WTC11 (cell line): Measurements from ENCODE around the gene HSPA4. TPM values are rescaled to one million over a fixed set of nuclear protein-coding genes. Genes with fewer than 3 reads are reported as not detected.

Experiments used
- ATAC-seq: fragments of 200-7000 bp; cut with Tn5 transposase; 2 replicates; pipeline ENCODE4 v1.10.0; 2021; ENCODE audit warnings: mild to moderate bottlenecking, moderate library complexity
- CTCF ChIA-PET: fragments of 300-600 bp; sonication (Branson Sonifier 250); formaldehyde crosslinking; loops from one replicate; lab custom pipeline; 2021; ENCODE audit warnings: antibody characterized with exemption; lab: Charles Lee
- POLR2A ChIA-PET: fragments of 350-600 bp; sonication (Branson Sonifier 250); formaldehyde crosslinking; loops from one replicate; lab custom pipeline; 2021; ENCODE audit warnings: antibody characterized with exemption; lab: Charles Lee
- DNase-seq: peaks from one replicate; pipeline ENCODE4 v3.0.0; 2021; ENCODE audit warnings: low spot score
- H3K27ac Mint-ChIP-seq: 2 replicates; pipeline ENCODE4 v1.8.0; 2021; ENCODE audit warnings: mixed read lengths
- H3K27me3 Mint-ChIP-seq: 2 replicates; pipeline ENCODE4 v1.8.0; 2021; ENCODE audit warnings: low read depth, mild to moderate bottlenecking, moderate library complexity, mixed read lengths
- H3K36me3 Mint-ChIP-seq: 2 replicates; pipeline ENCODE4 v1.8.0; 2021; ENCODE audit warnings: mixed read lengths
- H3K4me1 Mint-ChIP-seq: 2 replicates; pipeline ENCODE4 v1.8.0; 2022; ENCODE audit warnings: mixed read lengths
- H3K4me3 Mint-ChIP-seq: 2 replicates; pipeline ENCODE4 v1.8.0; 2021; ENCODE audit warnings: mild to moderate bottlenecking, moderate library complexity, mixed read lengths
- H3K9me3 Mint-ChIP-seq: 2 replicates; pipeline ENCODE4 v1.8.0; 2021; ENCODE audit warnings: mixed read lengths
- ATF2 ChIP-seq: sonication (generic); formaldehyde crosslinking; IDR thresholded peaks from 2 replicates; pipeline ENCODE4 v1.8.1; 2022; ENCODE audit warnings: low read depth, missing genetic modification reagents, borderline replicate concordance
- CBFB ChIP-seq: sonication (generic); formaldehyde crosslinking; IDR thresholded peaks from 2 replicates; pipeline ENCODE4 v1.8.1; 2022; ENCODE audit warnings: mild to moderate bottlenecking, low read depth, missing genetic modification reagents
- CTCF ChIP-seq: fragments of 200-600 bp; IDR thresholded peaks from 2 replicates; pipeline ENCODE4 v1.8.0; 2022; ENCODE audit warnings: antibody characterized with exemption
- ESRRA ChIP-seq: sonication (generic); formaldehyde crosslinking; IDR thresholded peaks from 2 replicates; pipeline ENCODE4 v1.8.1; 2022; ENCODE audit warnings: mild to moderate bottlenecking, missing genetic modification reagents, borderline replicate concordance
- FOXP4 ChIP-seq: sonication (generic); formaldehyde crosslinking; IDR thresholded peaks from 2 replicates; pipeline ENCODE4 v1.8.0; 2022; ENCODE audit warnings: mild to moderate bottlenecking, missing genetic modification reagents
- GRHL2 ChIP-seq: fragments of 250-450 bp; sonication (Bioruptor Pico); IDR thresholded peaks from 2 replicates; pipeline ENCODE4 v1.8.0; 2022; ENCODE audit warnings: mild to moderate bottlenecking, moderate library complexity; ENCODE audit not compliant: insufficient replicate concordance, severe bottlenecking
- HMGA2 ChIP-seq: fragments of 250-450 bp; sonication (Bioruptor Pico); IDR thresholded peaks from 2 replicates; pipeline ENCODE4 v1.4.0; 2021; ENCODE audit warnings: mild to moderate bottlenecking, moderate library complexity
- IRF2 ChIP-seq: sonication (generic); formaldehyde crosslinking; IDR thresholded peaks from 2 replicates; pipeline ENCODE4 v1.8.0; 2022; ENCODE audit warnings: low read depth, missing genetic modification reagents, borderline replicate concordance
- MLX ChIP-seq: sonication (generic); formaldehyde crosslinking; IDR thresholded peaks from 2 replicates; pipeline ENCODE4 v1.8.1; 2023; ENCODE audit warnings: mild to moderate bottlenecking, missing genetic modification reagents, moderate library complexity
- MYBL2 ChIP-seq: sonication (generic); formaldehyde crosslinking; IDR thresholded peaks from 2 replicates; pipeline ENCODE4 v1.8.1; 2023; ENCODE audit warnings: mild to moderate bottlenecking, moderate library complexity, missing genetic modification reagents
- NFE2L1 ChIP-seq: sonication (generic); formaldehyde crosslinking; IDR thresholded peaks from 2 replicates; pipeline ENCODE4 v1.8.1; 2023; ENCODE audit warnings: missing genetic modification reagents
- NR3C1 ChIP-seq: sonication (generic); formaldehyde crosslinking; conservative IDR thresholded peaks from 2 replicates; pipeline ENCODE4 v1.8.1; 2023; ENCODE audit warnings: low read depth, mild to moderate bottlenecking, missing genetic modification reagents
- OVOL2 ChIP-seq: fragments of 250-450 bp; sonication (Bioruptor Pico); IDR thresholded peaks from 2 replicates; pipeline ENCODE4 v1.9.0; 2021; ENCODE audit warnings: mild to moderate bottlenecking, borderline replicate concordance
- PRDM15 ChIP-seq: sonication (generic); formaldehyde crosslinking; IDR thresholded peaks from 2 replicates; pipeline ENCODE4 v1.8.0; 2022; ENCODE audit warnings: missing genetic modification reagents
- SMAD3 ChIP-seq: sonication (generic); formaldehyde crosslinking; IDR thresholded peaks from 2 replicates; pipeline ENCODE4 v1.8.0; 2022; ENCODE audit warnings: missing genetic modification reagents, mild to moderate bottlenecking, borderline replicate concordance
- ZNF263 ChIP-seq: sonication (generic); formaldehyde crosslinking; IDR thresholded peaks from 2 replicates; pipeline ENCODE4 v1.8.1; 2022; ENCODE audit warnings: low read depth, mild to moderate bottlenecking, moderate library complexity, missing genetic modification reagents
- ZNF281 ChIP-seq: sonication (generic); formaldehyde crosslinking; IDR thresholded peaks from 2 replicates; pipeline ENCODE4 v1.8.0; 2023; ENCODE audit warnings: mild to moderate bottlenecking, missing genetic modification reagents
- ZNF317 ChIP-seq: sonication (generic); formaldehyde crosslinking; IDR thresholded peaks from 2 replicates; pipeline ENCODE4 v1.8.1; 2023; ENCODE audit warnings: low read depth, mild to moderate bottlenecking, moderate library complexity, missing genetic modification reagents, borderline replicate concordance
- ZNF512 ChIP-seq: sonication (generic); formaldehyde crosslinking; IDR thresholded peaks from 2 replicates; pipeline ENCODE4 v1.8.1; 2022; ENCODE audit warnings: missing genetic modification reagents, borderline replicate concordance
- total RNA-seq: library from RNA; stranded (reverse); gene quantifications from 3 replicates; pipeline ENCODE4 v1.2.3, GENCODE V29; 2021

HSPA4 gene
- total RNA-seq, 1 experiment from 2014 or later, result 363 TPM

GRCh38 chr5:133121080-133121479 lies 69.3 kb downstream of the HSPA4 start:
- H3K9me3 Mint-ChIP-seq, result no peaks in the 10 kb centered on the region
- H3K36me3 Mint-ChIP-seq, result no peaks in the 10 kb centered on the region
- peaks cover 2% of the 10 kb centered on the region; the same call in 1 of the 2 replicates for H3K27me3 Mint-ChIP-seq
- TF ChIP-seq PRDM15 (no peak), FOXP4 (CRISPR knock-in tag) (no peak), SMAD3 (CRISPR knock-in tag) (no peak), ZNF512 (CRISPR knock-in tag) (no peak), HMGA2 (CRISPR knock-in tag) (no peak)
- DNase-seq (no peak), ATAC-seq (no peak)
- no peak overlapping the region for H3K27ac Mint-ChIP-seq
- no peaks in the 10 kb centered on the region for H3K4me1 Mint-ChIP-seq
- H3K4me3 Mint-ChIP-seq, result no peak overlapping the region
- ChIA-PET POLR2A (interaction anchor here (0.5 kb wide), 1 partner anchor 30 kb away, joined by 5 read pairs; no protein-coding TSS in a partner anchor), CTCF (interaction anchor here (1.7 kb wide), 1 partner anchor 127 kb away, joined by 7 read pairs; no protein-coding TSS in a partner anchor)

GRCh38 chr5:133121611-133122150 lies 69.9 kb downstream of the HSPA4 start:
- peaks cover 5% of the 10 kb centered on the region; the same call in 1 of the 2 replicates for H3K27me3 Mint-ChIP-seq
- ChIA-PET CTCF (interaction anchor here (1.7 kb wide), 1 partner anchor 126 kb away, joined by 7 read pairs; no protein-coding TSS in a partner anchor), POLR2A (no interaction called here)
- ATAC-seq (no peak), DNase-seq (no peak)
- H3K36me3 Mint-ChIP-seq, result no peaks in the 10 kb centered on the region
- no peaks in the 10 kb centered on the region for H3K4me1 Mint-ChIP-seq
- no peak overlapping the region for H3K27ac Mint-ChIP-seq
- H3K4me3 Mint-ChIP-seq, result no peak overlapping the region
- H3K9me3 Mint-ChIP-seq, result no peaks in the 10 kb centered on the region
- TF ChIP-seq MLX (CRISPR knock-in tag) (no peak), NFE2L1 (CRISPR knock-in tag) (no peak), GRHL2 (CRISPR knock-in tag) (no peak), CBFB (no peak), ZNF317 (CRISPR knock-in tag) (no peak), CTCF (no peak), MYBL2 (CRISPR knock-in tag) (no peak), ATF2 (CRISPR knock-in tag) (no peak), NR3C1 (CRISPR knock-in tag) (no peak), OVOL2 (CRISPR knock-in tag) (no peak), IRF2 (CRISPR knock-in tag) (no peak), ZNF281 (no peak), ESRRA (CRISPR knock-in tag) (no peak), ZNF263 (no peak)
